Right lobe of liver (tissue), 6 donors: Measurements from ENCODE around the gene SLC16A10. TPM values are rescaled to one million over a fixed set of nuclear protein-coding genes. Genes with fewer than 3 reads are reported as not detected.

Source experiments
- ATAC-seq, 4 donors: fragments of 200-7000 bp; cut with Tn5 transposase; one replicate each; pipeline ENCODE4 v1.9.1; 2020; ENCODE audit warnings: mild to moderate bottlenecking in 4 of 4, moderate library complexity in 4 of 4
- DNase-seq, 3 donors: peaks; one replicate each; pipeline ENCODE4 v3.0.0-alpha.2; 2020
- H3K27ac ChIP-seq, 3 donors: fragments of 200-600 bp; one replicate each; pipeline ENCODE4 v1.8.0; 2022
- H3K27me3 ChIP-seq, 2 donors: fragments of 200-600 bp; one replicate each; pipeline ENCODE4 v1.8.0; 2022
- H3K36me3 ChIP-seq, 4 donors: fragments of 200-600 bp; sonication (generic) in 1 of 4; one replicate each; pipeline versions ENCODE4 v1.5.1 to v1.8.0; 2017 to 2022; ENCODE audit warnings: control low read depth in 1 of 4
- H3K4me1 ChIP-seq, 4 donors: fragments of 200-600 bp; sonication (generic) in 1 of 4; one replicate each; pipeline versions ENCODE4 v1.5.1 to v1.8.0; 2017 to 2022; ENCODE audit warnings: control low read depth in 1 of 4
- H3K4me3 ChIP-seq, 3 donors: fragments of 200-600 bp; one replicate each; pipeline ENCODE4 v1.8.0; 2022
- H3K9me3 ChIP-seq, 4 donors: fragments of 200-600 bp; sonication (generic) in 1 of 4; one replicate each; pipeline versions ENCODE4 v1.5.1 to v1.8.0; 2017 to 2022; ENCODE audit warnings: control low read depth in 1 of 4
- POLR2A ChIP-seq: fragments of 450-650 bp; IDR thresholded peaks from one replicate; pipeline ENCODE4 v1.6.1; 2017; ENCODE audit warnings: antibody characterized with exemption, mild to moderate bottlenecking
- WGBS: methylation state at CpG from one replicate; pipeline ENCODE4 v1.1.6; 2018; ENCODE audit warnings: low coverage, low lambda C conversion rate; ENCODE audit not compliant: insufficient coverage; ENCODE audit errors: missing lambda C conversion rate; 5-methylcytosine and 5-hydroxymethylcytosine counted together
- intact Hi-C, 2 donors: fragments of 100-400 bp; cut with DNase I; formaldehyde crosslinking; loops; one replicate each; pipeline versions ENCODE4 v1.11.2 to v1.14.1; 2022
- total RNA-seq, 6 experiments: library from RNA; depleted of rRNA in 2 of 6; stranded (reverse); fragments of >200 nt in 2 of 6; fragmentation: NEBNext Ultra II Directional in 3 of 6; extraction: Animal tissue kit (Norgen Biotek cat#: 25700) in 3 of 6; gene quantifications; one replicate each; pipeline versions ENCODE4 v1.1.0 to v1.2.4, GENCODE V29; 2016 to 2023
- TF ChIP-seq, protein P1 (sequence below), 4 donors: fragments of 200-600 bp in 3 of 4; fragments of 450-650 bp in 1 of 4; IDR thresholded peaks; one replicate each; pipeline versions ENCODE4 v1.5.1 to v1.8.0; 2016 to 2022; ENCODE audit warnings: antibody characterized with exemption in 4 of 4, mild to moderate bottlenecking in 2 of 4
- donor health status: DM: no; HTN: yes; CAD: no.
- donor health status: DM: no; HTN: no; CAD: no.
- donor health status: DM: no; HTN: no; CAD: no.
- donor health status: DM: no; HTN: yes; CAD: no.
- donor health status: DM: no; HTN: yes; CAD: no.

The SLC16A10 gene
- total RNA-seq, 6 experiments from 2014 or later: 2.9 to 15.8 (median 6.6) TPM

DNA sequence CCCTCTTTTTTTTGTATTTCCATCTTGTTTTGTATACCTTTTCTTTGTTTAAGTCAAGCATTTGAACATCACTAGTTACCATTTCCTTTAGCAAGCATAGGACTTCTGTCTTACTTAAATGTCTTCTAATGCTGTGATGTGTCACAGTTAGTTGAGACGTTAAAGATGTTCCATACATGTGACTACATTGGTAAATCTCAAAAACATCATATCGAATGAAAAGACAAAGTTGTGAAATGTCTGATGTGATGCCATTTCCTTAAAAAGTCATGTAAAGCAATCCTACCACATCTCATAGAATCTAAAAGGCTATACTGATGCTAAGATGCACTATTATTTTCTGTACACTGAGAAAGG lies 26.8 kb downstream of the SLC16A10 start:
- no peaks in the 10 kb centered on the region for H3K36me3 ChIP-seq
- DNase-seq (no peak), ATAC-seq (peak in 1 of 4 donors; percentile 23)
- H3K4me1 ChIP-seq: peaks cover 0 to 6% (median 0%) of the 10 kb centered on the region in 4 donors
- H3K9me3 ChIP-seq: no peaks in the 10 kb centered on the region
- H3K4me3 ChIP-seq: no peak overlapping the region
- H3K27ac ChIP-seq: peak overlapping the region in 2 of 3 donors; percentile 2 to 34
- TF ChIP-seq, protein P1, sequence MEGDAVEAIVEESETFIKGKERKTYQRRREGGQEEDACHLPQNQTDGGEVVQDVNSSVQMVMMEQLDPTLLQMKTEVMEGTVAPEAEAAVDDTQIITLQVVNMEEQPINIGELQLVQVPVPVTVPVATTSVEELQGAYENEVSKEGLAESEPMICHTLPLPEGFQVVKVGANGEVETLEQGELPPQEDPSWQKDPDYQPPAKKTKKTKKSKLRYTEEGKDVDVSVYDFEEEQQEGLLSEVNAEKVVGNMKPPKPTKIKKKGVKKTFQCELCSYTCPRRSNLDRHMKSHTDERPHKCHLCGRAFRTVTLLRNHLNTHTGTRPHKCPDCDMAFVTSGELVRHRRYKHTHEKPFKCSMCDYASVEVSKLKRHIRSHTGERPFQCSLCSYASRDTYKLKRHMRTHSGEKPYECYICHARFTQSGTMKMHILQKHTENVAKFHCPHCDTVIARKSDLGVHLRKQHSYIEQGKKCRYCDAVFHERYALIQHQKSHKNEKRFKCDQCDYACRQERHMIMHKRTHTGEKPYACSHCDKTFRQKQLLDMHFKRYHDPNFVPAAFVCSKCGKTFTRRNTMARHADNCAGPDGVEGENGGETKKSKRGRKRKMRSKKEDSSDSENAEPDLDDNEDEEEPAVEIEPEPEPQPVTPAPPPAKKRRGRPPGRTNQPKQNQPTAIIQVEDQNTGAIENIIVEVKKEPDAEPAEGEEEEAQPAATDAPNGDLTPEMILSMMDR (IDR thresholded peaks at IDR 0.05): no peak
- intact Hi-C loops: no loop called here
- no peaks in the 10 kb centered on the region for H3K27me3 ChIP-seq
- WGBS: 47% methylated on average over 2 of the region's 2 CpGs

DNA sequence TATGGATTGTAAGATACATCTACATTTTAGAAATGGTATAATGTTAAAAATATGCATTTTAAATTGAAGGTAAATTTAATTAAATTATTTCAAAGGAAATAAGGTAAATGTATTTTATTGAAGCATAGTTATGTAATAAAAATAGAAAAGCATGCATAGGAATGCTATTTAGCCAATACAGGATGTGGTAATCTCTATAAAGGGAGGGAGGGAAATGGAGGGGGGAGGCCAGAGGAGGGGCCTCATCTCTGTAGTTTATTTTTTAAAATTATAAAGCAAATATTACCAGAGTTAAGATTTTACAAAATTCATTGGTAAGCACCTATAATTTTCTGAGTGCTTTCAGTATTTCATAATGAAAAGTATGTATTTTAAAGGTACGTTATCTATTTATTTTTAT lies 27.2 kb downstream of the SLC16A10 start:
- ATAC-seq (no peak), DNase-seq (no peak)
- Histone ChIP-seq H3K36me3 (no peaks in the 10 kb centered on the region), H3K4me1 (peaks cover 0 to 6% (median 0%) of the 10 kb centered on the region in 4 donors), H3K9me3 (no peaks in the 10 kb centered on the region), H3K27ac (peak overlapping the region in 2 of 3 donors; percentile 2 to 34), H3K27me3 (no peaks in the 10 kb centered on the region), H3K4me3 (no peak overlapping the region)
- intact Hi-C loops: no loop called here
- TF ChIP-seq, protein P1 (IDR thresholded peaks at IDR 0.05): no peak
- TF ChIP-seq POLR2A: no peak
- WGBS: 84% methylated on average over 1 of the region's 1 CpG

DNA sequence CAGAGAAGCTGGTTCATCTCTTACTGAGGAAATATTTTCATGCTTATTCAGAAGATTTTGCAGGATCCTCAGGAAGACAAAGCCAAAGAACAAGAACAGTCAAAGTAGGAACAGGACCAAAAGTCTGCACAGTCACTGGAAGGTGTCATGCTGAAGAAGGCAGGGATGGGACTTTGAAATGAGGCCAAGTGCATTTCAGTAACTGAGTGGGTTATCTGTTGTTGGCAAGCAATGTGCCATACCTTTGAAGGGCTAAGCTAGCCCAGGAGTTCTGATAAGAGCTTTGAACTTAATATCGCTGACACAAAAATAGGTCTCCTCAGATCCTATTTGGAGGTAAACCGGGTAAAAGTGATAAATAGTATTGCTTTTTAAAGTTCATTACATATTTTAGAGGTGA lies 31.5 kb downstream of the SLC16A10 start:
- no peak overlapping the region for H3K27ac ChIP-seq
- H3K27me3 ChIP-seq: no peaks in the 10 kb centered on the region
- no peaks in the 10 kb centered on the region for H3K36me3 ChIP-seq
- 100% methylated on average over 2 of the region's 2 CpGs for WGBS
- DNase-seq (no peak), ATAC-seq (no peak)
- intact Hi-C loops: no loop called here
- H3K4me1 ChIP-seq: peaks cover 0 to 4% (median 0%) of the 10 kb centered on the region in 4 donors
- TF ChIP-seq, protein P1 (IDR thresholded peaks at IDR 0.05): no peak
- TF ChIP-seq POLR2A: no peak
- H3K4me3 ChIP-seq: no peak overlapping the region
- H3K9me3 ChIP-seq: no peaks in the 10 kb centered on the region

DNA sequence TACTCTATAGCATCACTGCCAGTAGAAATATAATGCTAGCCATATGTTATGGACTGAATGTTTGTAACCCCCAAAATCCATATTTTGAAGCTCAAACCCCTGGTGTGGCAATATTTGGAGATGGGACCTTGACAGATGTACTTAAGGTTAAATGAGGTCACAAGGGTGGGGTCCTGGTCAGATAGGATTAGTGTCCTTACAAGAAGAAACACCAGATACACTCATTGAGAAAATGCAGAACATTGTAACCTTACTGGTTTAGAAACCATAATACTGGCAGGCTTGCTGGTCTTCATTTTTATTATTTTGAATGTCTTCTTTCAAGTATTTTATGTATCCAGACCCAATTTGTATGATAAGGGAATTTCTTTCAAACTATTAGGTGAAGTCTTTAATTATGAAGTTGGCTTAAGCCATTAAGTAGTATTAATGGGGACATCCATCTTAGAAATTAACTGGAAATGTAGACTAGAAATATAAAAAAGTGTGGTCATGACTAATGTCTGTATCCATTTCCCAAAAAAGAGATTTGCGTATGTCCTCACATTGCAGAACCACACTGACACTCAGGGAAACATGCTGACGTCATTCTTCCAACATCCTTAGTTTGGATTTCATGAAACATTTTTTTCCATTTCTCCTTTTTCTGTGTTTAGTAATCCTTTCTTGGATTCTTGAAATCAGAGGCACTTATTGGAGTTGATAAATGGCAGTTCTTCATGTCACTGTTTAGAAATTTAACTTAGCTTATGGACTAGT lies 32.4 kb downstream of the SLC16A10 start:
- Histone ChIP-seq H3K36me3 (no peaks in the 10 kb centered on the region), H3K9me3 (no peaks in the 10 kb centered on the region), H3K4me1 (no peaks in the 10 kb centered on the region), H3K4me3 (no peak overlapping the region), H3K27ac (no peak overlapping the region), H3K27me3 (no peaks in the 10 kb centered on the region)
- ATAC-seq (peak in 1 of 4 donors; percentile 21), DNase-seq (no peak)
- 76% methylated on average over 2 of the region's 2 CpGs for WGBS
- TF ChIP-seq, protein P1 (IDR thresholded peaks at IDR 0.05): no peak
- no peak for TF ChIP-seq POLR2A
- intact Hi-C loops: no loop called here
